H1 (cell line): ENCODE measurements around the gene GALNT5. TPM values are rescaled to one million over a fixed set of nuclear protein-coding genes. Genes with fewer than 3 reads are reported as not detected.

Experiments
- CTCF ChIA-PET: fragments of 300-600 bp; sonication (Branson Sonifier 250); formaldehyde crosslinking; loops from one replicate; lab custom pipeline; 2021; ENCODE audit not compliant: partially characterized antibody; lab: Charles Lee
- POLR2A ChIA-PET: fragments of 300-600 bp; sonication (Branson Sonifier 250); formaldehyde crosslinking; loops from one replicate; lab custom pipeline; 2021; ENCODE audit warnings: inconsistent platforms; ENCODE audit not compliant: partially characterized antibody; lab: Charles Lee
- DNase-seq, 2 experiments: peaks; one replicate each; pipeline versions ENCODE4 v3.0.0 to v3.0.0-alpha.2; 2010 to 2022; ENCODE audit warnings: low spot score in 2 of 2, low read depth in 1 of 2, mixed read lengths in 1 of 2
- FAIRE-seq: peaks from 2 replicates; lab custom pipeline; 2011; peaks lifted over from hg19 to GRCh38; lab: Jason Lieb, UNC
- H2AFZ ChIP-seq: 2 replicates; pipeline ENCODE4 v1.8.1; 2012; ENCODE audit warnings: low read length, inconsistent platforms
- H2AK5ac ChIP-seq: 2 replicates; pipeline ENCODE4 v1.6.1; 2013; ENCODE audit warnings: low read depth, low read length
- H2BK120ac ChIP-seq: replicated peaks from 2 replicates; pipeline ENCODE3; 2013; ENCODE audit warnings: low read depth, low read length, inconsistent platforms
- H2BK12ac ChIP-seq: 2 replicates; pipeline ENCODE4 v1.6.1; 2013; ENCODE audit warnings: low read depth, low read length
- H2BK15ac ChIP-seq: 2 replicates; pipeline ENCODE4 v1.6.1; 2013; ENCODE audit warnings: low read length
- H2BK20ac ChIP-seq: 2 replicates; pipeline ENCODE4 v1.6.1; 2013; ENCODE audit warnings: low read length
- H2BK5ac ChIP-seq: 2 replicates; pipeline ENCODE4 v1.6.1; 2013; ENCODE audit warnings: low read depth, low read length
- H3K14ac ChIP-seq: 2 replicates; pipeline ENCODE4 v1.6.1; 2013; ENCODE audit warnings: inconsistent platforms; ENCODE audit not compliant: insufficient read length
- H3K18ac ChIP-seq: 2 replicates; pipeline ENCODE4 v1.6.1; 2013; ENCODE audit warnings: low read length; ENCODE audit errors: extremely low read depth
- H3K23ac ChIP-seq: 2 replicates; pipeline ENCODE4 v1.6.1; 2013; ENCODE audit warnings: inconsistent platforms; ENCODE audit not compliant: insufficient read length
- H3K23me2 ChIP-seq: 2 replicates; pipeline ENCODE4 v1.6.1; 2013; ENCODE audit warnings: low read depth, low read length
- H3K27ac ChIP-seq: 2 replicates; pipeline ENCODE4 v1.6.1; 2011; ENCODE audit warnings: low read depth, low read length, inconsistent platforms
- H3K27me3 ChIP-seq, 4 experiments: replicated peaks in 1 of 4; 1 replicate in 1 of 4; 2 replicates in 3 of 4; pipeline versions ENCODE4 v1.6.1 to v1.8.1; 2011 to 2013; ENCODE audit warnings: low read length in 3 of 4, mild to moderate bottlenecking in 3 of 4, inconsistent platforms in 2 of 4, mixed read lengths in 2 of 4, moderate library complexity in 1 of 4; ENCODE audit not compliant: control insufficient read depth in 3 of 4, insufficient read depth in 3 of 4; ENCODE audit errors: extremely low read depth in 1 of 4
- H3K36me3 ChIP-seq, 4 experiments: 2 replicates each; pipeline versions ENCODE4 v1.6.1 to v1.8.1; 2011 to 2013; ENCODE audit warnings: mild to moderate bottlenecking in 4 of 4, low read length in 3 of 4, moderate library complexity in 2 of 4, control low read depth in 1 of 4, inconsistent platforms in 1 of 4; ENCODE audit not compliant: insufficient read depth in 4 of 4, control insufficient read depth in 2 of 4
- H3K4ac ChIP-seq: replicated peaks from 2 replicates; pipeline ENCODE3; 2013; ENCODE audit warnings: low read length, low read depth, mixed read lengths, inconsistent platforms; ENCODE audit not compliant: insufficient read length
- H3K4me1 ChIP-seq, 4 experiments: replicated peaks in 1 of 4; 1 replicate in 1 of 4; 2 replicates in 3 of 4; pipeline versions ENCODE4 v1.6.1 to v1.8.1; 2011 to 2013; ENCODE audit warnings: low read length in 3 of 4, inconsistent platforms in 2 of 4, mixed read lengths in 1 of 4; ENCODE audit not compliant: insufficient read depth in 4 of 4, control insufficient read depth in 3 of 4
- H3K4me2 ChIP-seq, 2 experiments: 2 replicates each; pipeline versions ENCODE4 v1.6.1 to v1.8.1; 2011 to 2013; ENCODE audit warnings: low read depth in 2 of 2, low read length in 2 of 2, control low read depth in 1 of 2, inconsistent platforms in 1 of 2, mild to moderate bottlenecking in 1 of 2; ENCODE audit not compliant: insufficient read depth in 1 of 2
- H3K4me3 ChIP-seq, 4 experiments: fragments of 200-600, 300-600 bp in 1 of 4; sonication (generic), shearing (Covaris generic), sonication (Bioruptor Twin) in 1 of 4; 2 replicates each; pipeline versions ENCODE4 v1.5.1 to v1.8.1; 2011 to 2016; ENCODE audit warnings: low read length in 4 of 4, low read depth in 3 of 4, control low read depth in 2 of 4, inconsistent platforms in 2 of 4, mild to moderate bottlenecking in 2 of 4, mixed read lengths in 1 of 4, moderate library complexity in 1 of 4; ENCODE audit not compliant: insufficient read depth in 2 of 4; ENCODE audit errors: extremely low read depth in 1 of 4
- H3K56ac ChIP-seq: replicated peaks from 2 replicates; pipeline ENCODE3; 2013; ENCODE audit warnings: low read depth, mild to moderate bottlenecking, mixed read lengths, low read length, inconsistent platforms; ENCODE audit not compliant: insufficient read length
- H3K79me1 ChIP-seq: 2 replicates; pipeline ENCODE4 v1.6.1; 2013; ENCODE audit warnings: low read depth, low read length, control low read depth
- H3K79me2 ChIP-seq, 2 experiments: 2 replicates each; pipeline versions ENCODE4 v1.6.1 to v1.8.1; 2012 to 2013; ENCODE audit warnings: low read length in 2 of 2, mild to moderate bottlenecking in 2 of 2, inconsistent platforms in 1 of 2; ENCODE audit not compliant: insufficient read depth in 2 of 2, control insufficient read depth in 1 of 2
- H3K9ac ChIP-seq, 4 experiments: replicated peaks in 1 of 4; 1 replicate in 1 of 4; 2 replicates in 3 of 4; pipeline versions ENCODE4 v1.6.1 to v1.8.1; 2011 to 2013; ENCODE audit warnings: low read depth in 3 of 4, low read length in 3 of 4, control low read depth in 2 of 4, mild to moderate bottlenecking in 2 of 4, moderate library complexity in 2 of 4, inconsistent platforms in 1 of 4; ENCODE audit errors: extremely low read depth in 1 of 4
- H3K9me3 ChIP-seq, 2 experiments: 2 replicates each; pipeline versions ENCODE4 v1.6.1 to v1.8.1; 2012 to 2013; ENCODE audit warnings: mild to moderate bottlenecking in 2 of 2, moderate library complexity in 2 of 2, control low read depth in 1 of 2, inconsistent platforms in 1 of 2, low read depth in 1 of 2, low read length in 1 of 2, mixed read lengths in 1 of 2; ENCODE audit not compliant: insufficient read depth in 2 of 2
- H4K20me1 ChIP-seq, 2 experiments: replicated peaks in 1 of 2; 2 replicates each; pipeline versions ENCODE3 to v1.8.1; 2011 to 2013; ENCODE audit warnings: inconsistent platforms in 2 of 2, low read length in 2 of 2, mild to moderate bottlenecking in 1 of 2; ENCODE audit not compliant: insufficient read depth in 2 of 2, control insufficient read depth in 1 of 2
- H4K5ac ChIP-seq: 2 replicates; pipeline ENCODE4 v1.6.1; 2013; ENCODE audit warnings: low read length, low read depth, mixed read lengths, inconsistent platforms; ENCODE audit not compliant: insufficient read length
- H4K8ac ChIP-seq: 2 replicates; pipeline ENCODE4 v1.8.0; 2013; ENCODE audit warnings: mild to moderate bottlenecking, moderate library complexity, low read length, inconsistent platforms; ENCODE audit not compliant: insufficient read depth; ENCODE audit errors: extremely low read depth
- H4K91ac ChIP-seq: replicated peaks from 2 replicates; pipeline ENCODE3; 2013; ENCODE audit warnings: low read length, mixed read lengths, inconsistent platforms; ENCODE audit not compliant: insufficient read length
- CBX5 ChIP-seq: fragments of 300-800, 300-1000 bp; sonication (generic); IDR thresholded peaks from 2 replicates; pipeline ENCODE4 v1.7.1; 2016; ENCODE audit warnings: antibody characterized with exemption, low read length, low read depth
- CTBP2 ChIP-seq: IDR thresholded peaks from 2 replicates; pipeline ENCODE4 v1.7.0; 2011; ENCODE audit warnings: borderline replicate concordance, mild to moderate bottlenecking, moderate library complexity, mixed read lengths, low read length; ENCODE audit not compliant: insufficient read depth, insufficient read length
- GABPA ChIP-seq: IDR thresholded peaks from 2 replicates; pipeline ENCODE4 v1.6.1; 2011; ENCODE audit warnings: mild to moderate bottlenecking, low read length, moderate library complexity, borderline replicate concordance; ENCODE audit not compliant: insufficient read depth
- HDAC2 ChIP-seq, 2 experiments: fragments of 300-600 bp in 1 of 2; sonication (generic) in 1 of 2; IDR thresholded peaks; 2 replicates each; pipeline ENCODE4 v1.6.1; 2011 to 2012; ENCODE audit warnings: low read depth in 2 of 2, low read length in 2 of 2, mild to moderate bottlenecking in 2 of 2, moderate library complexity in 2 of 2, borderline replicate concordance in 1 of 2, inconsistent platforms in 1 of 2
- JUN ChIP-seq: IDR thresholded peaks from 2 replicates; pipeline ENCODE4 v1.6.1; 2011; ENCODE audit warnings: low read depth, mild to moderate bottlenecking, improper control_type of control experiment, low read length
- RFX5 ChIP-seq: IDR thresholded peaks from 2 replicates; pipeline ENCODE4 v1.6.1; 2011; ENCODE audit warnings: low read depth, low read length, improper control_type of control experiment, borderline replicate concordance
- TAF1 ChIP-seq: IDR thresholded peaks from 2 replicates; pipeline ENCODE4 v1.6.1; 2011; ENCODE audit warnings: mild to moderate bottlenecking, low read depth, low read length
- TCF12 ChIP-seq: IDR thresholded peaks from 2 replicates; pipeline ENCODE4 v1.6.1; 2011; ENCODE audit warnings: low read depth, mild to moderate bottlenecking, low read length
- WGBS, 2 experiments: shearing (Covaris generic) in 1 of 2; methylation state at CpG; one replicate each; pipeline versions ENCODE4 v1.1.6 to v1.1.7; 2013 to 2015; ENCODE audit warnings: low lambda C conversion rate in 2 of 2, mixed read lengths in 2 of 2, inconsistent platforms in 1 of 2, low coverage in 1 of 2, missing lambda C conversion rate in 1 of 2; ENCODE audit not compliant: insufficient replicate concordance in 2 of 2, insufficient coverage in 1 of 2, insufficient read length in 1 of 2; ENCODE audit errors: extremely low coverage in 1 of 2, missing lambda C conversion rate in 1 of 2; 5-methylcytosine and 5-hydroxymethylcytosine counted together
- polyA plus RNA-seq, 7 experiments: library from polyadenylated mRNA; depleted of rRNA in 3 of 7; stranded (reverse) in 5 of 7; unstranded in 2 of 7; fragments of >200 nt in 5 of 7; fragments of 200-250 nt in 2 of 7; gene quantifications; 1 replicate in 5 of 7; 2 replicates in 1 of 7; 4 replicates in 1 of 7; pipeline versions ENCODE4 v1.2.1 to v1.2.3, GENCODE V29; 2011 to 2013; ENCODE audit warnings: missing spikeins in 2 of 7, mixed read lengths in 2 of 7
- total RNA-seq: library from RNA; stranded (reverse); fragmentation: NEBNext Ultra II Directional; extraction: Animal tissue kit (Norgen Biotek cat#: 25700); gene quantifications from 2 replicates; pipeline ENCODE4 v1.2.1, GENCODE V29; 2021

The GALNT5 gene
- total and polyA plus RNA-seq, 2 of the 8 experiments (the other 6 are each of a cell fraction or from before 2014, with no cell fraction given): 0.02 to 0.06 TPM

DNA sequence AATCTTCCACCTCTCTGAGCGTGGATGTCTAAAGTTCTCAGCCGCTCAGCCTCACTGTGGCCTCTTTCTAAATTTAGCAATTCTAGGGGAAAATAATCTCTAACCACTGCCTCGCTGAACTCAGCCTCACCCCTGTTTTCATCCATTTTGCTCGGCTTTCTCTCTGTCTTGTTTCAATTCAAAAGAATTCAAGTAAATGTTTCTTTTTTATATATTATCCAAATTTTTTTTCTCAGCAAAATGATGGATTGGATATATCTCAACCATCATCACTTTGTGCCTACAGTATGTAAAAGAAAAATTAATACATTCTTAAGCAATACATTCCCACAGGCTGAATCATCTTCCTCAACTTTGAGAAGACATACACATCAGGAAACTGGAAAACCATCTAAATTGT, 24.0 kb upstream of the GALNT5 start:
- H4K8ac ChIP-seq: no peak overlapping the region
- H3K4me2 ChIP-seq: no peak overlapping the region
- no peak overlapping the region for H2BK5ac ChIP-seq
- no peaks in the 10 kb centered on the region for H3K4me1 ChIP-seq
- H2BK12ac ChIP-seq: no peak overlapping the region
- H3K9me3 ChIP-seq: no peaks in the 10 kb centered on the region
- no peaks in the 10 kb centered on the region for H3K27me3 ChIP-seq
- no peak overlapping the region for H3K18ac ChIP-seq
- H3K27ac ChIP-seq: no peak overlapping the region
- H3K23ac ChIP-seq: no peak overlapping the region
- H3K14ac ChIP-seq: no peak overlapping the region
- H2AFZ ChIP-seq: no peak overlapping the region
- DNase-seq (no peak), FAIRE-seq (no peak)
- H3K4me3 ChIP-seq: no peak overlapping the region
- H3K4ac ChIP-seq: no peak overlapping the region
- no peak overlapping the region for H4K91ac ChIP-seq
- H4K5ac ChIP-seq: no peak overlapping the region
- no peak overlapping the region for H3K56ac ChIP-seq
- H3K23me2 ChIP-seq: no peaks in the 10 kb centered on the region
- ChIA-PET POLR2A (no interaction called here), CTCF (no interaction called here)
- TF ChIP-seq HDAC2 (IDR thresholded peaks at IDR 0.05; ENCODE audit: borderline replicate concordance in 1 of 2, low read depth in 2 of 2, low read length in 2 of 2): no peak
- TF ChIP-seq CBX5: no peak
- no peak for TF ChIP-seq RFX5
- no peak for TF ChIP-seq GABPA
- TF ChIP-seq JUN: no peak
- no peak for TF ChIP-seq TCF12
- no peak for TF ChIP-seq TAF1
- TF ChIP-seq CTBP2: no peak
- H2BK20ac ChIP-seq: no peak overlapping the region
- H2AK5ac ChIP-seq: no peak overlapping the region
- 94% methylated on average over 4 of the region's 4 CpGs; no CpG with 5 or more reads in 1 of the 2 experiments for WGBS, 2 experiments
- H3K36me3 ChIP-seq: no peaks in the 10 kb centered on the region
- H4K20me1 ChIP-seq: no peaks in the 10 kb centered on the region
- H3K9ac ChIP-seq: no peak overlapping the region
- H2BK120ac ChIP-seq: no peak overlapping the region
- no peaks in the 10 kb centered on the region for H3K79me1 ChIP-seq
- H3K79me2 ChIP-seq: no peaks in the 10 kb centered on the region
- H2BK15ac ChIP-seq: no peak overlapping the region
